SU-DHL-6 (cell line): ENCODE measurements around the gene MT1B.

Source experiments
- H2AFZ ChIP-seq: fragments of 200-600 bp; sonication (generic); 2 replicates; pipeline ENCODE4 v1.6.1; 2014; ENCODE audit warnings: low read depth, mild to moderate bottlenecking, moderate library complexity, mixed read lengths, antibody characterized with exemption, low read length; ENCODE audit not compliant: severe bottlenecking
- H3F3A ChIP-seq: fragments of 200-600 bp; shearing (Covaris generic); 2 replicates; pipeline ENCODE4 v1.6.0; 2016; ENCODE audit warnings: antibody characterized with exemption, mild to moderate bottlenecking; ENCODE audit not compliant: insufficient read depth
- H3K27ac ChIP-seq: fragments of 200-600 bp; sonication (generic); 2 replicates; pipeline ENCODE4 v1.5.1; 2016; ENCODE audit warnings: low read depth, mild to moderate bottlenecking, low read length, moderate library complexity, mixed read lengths
- H3K27me3 ChIP-seq: fragments of 200-600 bp; sonication (generic), shearing (Covaris generic); 2 replicates; pipeline ENCODE4 v1.6.0; 2014; ENCODE audit warnings: mild to moderate bottlenecking, low read length
- H3K36me3 ChIP-seq: fragments of 200-600 bp; sonication (generic); 2 replicates; pipeline ENCODE4 v1.6.1; 2014; ENCODE audit warnings: mild to moderate bottlenecking, low read length, mixed read lengths
- H3K4me2 ChIP-seq: fragments of 300-600, 200-600 bp; shearing (Covaris generic), sonication (generic); 2 replicates; pipeline ENCODE4 v1.6.0; 2014; ENCODE audit warnings: low read length, low read depth, mild to moderate bottlenecking; ENCODE audit not compliant: poor library complexity, severe bottlenecking
- H3K4me3 ChIP-seq: fragments of 200-600 bp; sonication (generic); 2 replicates; pipeline ENCODE4 v1.5.1; 2014; ENCODE audit warnings: antibody characterized with exemption, low read length, mild to moderate bottlenecking, mixed read lengths; ENCODE audit not compliant: insufficient read depth, poor library complexity, severe bottlenecking
- H3K79me2 ChIP-seq: fragments of 200-600 bp; sonication (generic); 2 replicates; pipeline ENCODE4 v1.6.1; 2014; ENCODE audit warnings: mild to moderate bottlenecking, low read length, moderate library complexity; ENCODE audit not compliant: insufficient read depth
- H3K9ac ChIP-seq: fragments of 200-600 bp; sonication (generic); 2 replicates; pipeline ENCODE4 v1.7.0; 2014; ENCODE audit warnings: mild to moderate bottlenecking, low read length
- H3K9me2 ChIP-seq: fragments of 200-600 bp; sonication (generic); replicated peaks from 2 replicates; pipeline ENCODE4 v1.6.1; 2014; ENCODE audit warnings: low read length; ENCODE audit not compliant: insufficient read depth
- H3K9me3 ChIP-seq: fragments of 200-600 bp; sonication (generic); 2 replicates; pipeline ENCODE4 v1.6.1; 2014; ENCODE audit warnings: low read length, mixed read lengths; ENCODE audit not compliant: insufficient read depth
- H4K20me1 ChIP-seq: fragments of 200-600 bp; sonication (generic); 2 replicates; pipeline ENCODE4 v1.6.1; 2014; ENCODE audit warnings: low read depth, mild to moderate bottlenecking, antibody characterized with exemption, low read length, moderate library complexity, mixed read lengths
- CTCF ChIP-seq: fragments of 200-600 bp; sonication (generic); IDR thresholded peaks from one replicate; pipeline ENCODE4 v1.5.1; 2017; ENCODE audit warnings: antibody characterized with exemption, mild to moderate bottlenecking, low read length, moderate library complexity; ENCODE audit not compliant: insufficient read depth, poor library complexity, severe bottlenecking
- EZH2phosphoT487 ChIP-seq: fragments of 200-600 bp; sonication (generic), shearing (Covaris generic); conservative IDR thresholded peaks from 2 replicates; pipeline ENCODE4 v1.6.1; 2018; ENCODE audit warnings: mild to moderate bottlenecking, antibody characterized with exemption, low read length, moderate library complexity, mixed read lengths

The MT1B gene

GRCh38 chr16:56645838-56646237 lies 5.8 kb upstream of the MT1B start:
- Histone ChIP-seq H3K9ac (no peak overlapping the region), H3F3A (no peaks in the 10 kb centered on the region), H3K36me3 (no peaks in the 10 kb centered on the region), H3K27ac (no peak overlapping the region), H3K9me3 (no peaks in the 10 kb centered on the region), H2AFZ (no peak overlapping the region), H3K79me2 (no peaks in the 10 kb centered on the region), H3K4me3 (no peak overlapping the region), H3K4me2 (no peak overlapping the region), H3K27me3 (no peaks in the 10 kb centered on the region), H4K20me1 (no peaks in the 10 kb centered on the region), H3K9me2 (no peaks in the 10 kb centered on the region)
- TF ChIP-seq EZH2phosphoT487, result no peak
- no peak for TF ChIP-seq CTCF

- H3K27me3 ChIP-seq, result no peaks in the 10 kb centered on the region
These were observed 3.9 kb upstream of the MT1B start for GRCh38 chr16:56647641-56648431.

GRCh38 chr16:56649271-56649670 lies 2.4 kb upstream of the MT1B start:
- H3K4me3 ChIP-seq, result no peak overlapping the region
- no peaks in the 10 kb centered on the region for H4K20me1 ChIP-seq
- H3K9me3 ChIP-seq, result no peaks in the 10 kb centered on the region
- TF ChIP-seq EZH2phosphoT487 (no peak), CTCF (no peak)
- no peaks in the 10 kb centered on the region for H3K79me2 ChIP-seq
- H3K9ac ChIP-seq, result no peak overlapping the region
- no peak overlapping the region for H3K27ac ChIP-seq
- no peaks in the 10 kb centered on the region for H3F3A ChIP-seq
- no peak overlapping the region for H2AFZ ChIP-seq
- H3K36me3 ChIP-seq, result no peaks in the 10 kb centered on the region
- H3K27me3 ChIP-seq, result no peaks in the 10 kb centered on the region
- no peak overlapping the region for H3K4me2 ChIP-seq
- H3K9me2 ChIP-seq, result no peaks in the 10 kb centered on the region

More at GRCh38 chr16:56647641-56648431, 3.9 kb upstream of the MT1B start:
- no peak overlapping the region for H3K4me2 ChIP-seq
- H3F3A ChIP-seq, result no peaks in the 10 kb centered on the region
- no peak overlapping the region for H2AFZ ChIP-seq
- H3K27ac ChIP-seq, result no peak overlapping the region
- no peaks in the 10 kb centered on the region for H3K9me3 ChIP-seq
- no peak overlapping the region for H3K4me3 ChIP-seq
- H3K9ac ChIP-seq, result no peak overlapping the region
- no peaks in the 10 kb centered on the region for H3K79me2 ChIP-seq
- no peaks in the 10 kb centered on the region for H4K20me1 ChIP-seq
- no peaks in the 10 kb centered on the region for H3K9me2 ChIP-seq
- no peaks in the 10 kb centered on the region for H3K36me3 ChIP-seq
- TF ChIP-seq CTCF (no peak), EZH2phosphoT487 (no peak)
